ENCODE results near the gene DEPDC4.
"Not testable (repeated sequence)": the region's sequence is repeated elsewhere in the genome, so short reads cannot be mapped to it uniquely, and the experiment has no call there.

DNA sequence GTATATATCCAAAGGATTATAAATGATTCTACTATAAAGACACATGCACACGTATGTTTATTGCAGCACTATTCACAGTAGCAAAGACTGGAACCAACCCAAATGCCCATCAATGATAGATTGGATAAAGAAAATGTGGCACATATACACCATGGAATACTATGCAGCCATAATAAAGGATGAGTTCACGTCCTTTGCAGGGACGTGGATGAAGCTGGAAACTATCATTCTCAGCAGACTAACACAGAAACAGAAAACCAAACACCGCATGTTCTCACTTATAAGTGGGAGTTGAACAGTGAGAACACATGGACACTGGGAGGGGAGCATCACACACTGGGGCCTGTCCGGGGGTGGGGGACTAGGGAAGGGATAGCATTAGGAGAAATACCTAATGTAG, 41.3 kb upstream of the DEPDC4 start:
- TF ChIP-seq CTCF, POLR2A (IDR thresholded peaks at IDR 0.05): not testable (repeated sequence)
